HepG2 (cell line): ENCODE data around the gene SECTM1. TPM values are rescaled to one million over a fixed set of nuclear protein-coding genes. Genes with fewer than 3 reads are reported as not detected.

Experiments used
- AKNA ChIP-seq: sonication (generic); formaldehyde crosslinking; IDR thresholded peaks from 2 replicates; pipeline ENCODE4 v1.4.0; 2020; ENCODE audit warnings: missing genetic modification reagents, borderline replicate concordance
- ARNT2 ChIP-seq: sonication (generic); formaldehyde crosslinking; IDR thresholded peaks from 2 replicates; pipeline ENCODE4 v1.8.0; 2022; ENCODE audit warnings: mild to moderate bottlenecking, low read depth, missing genetic modification reagents, moderate library complexity
- FOSL2 ChIP-seq: sonication (generic); formaldehyde crosslinking; IDR thresholded peaks from 2 replicates; pipeline ENCODE4 v1.4.0; 2020; ENCODE audit warnings: missing genetic modification reagents
- FOXA3 ChIP-seq: IDR thresholded peaks from 2 replicates; pipeline ENCODE4 v1.6.1; 2016; ENCODE audit warnings: missing genetic modification reagents, missing compliant biosample characterization
- FOXM1 ChIP-seq: sonication (generic); formaldehyde crosslinking; IDR thresholded peaks from 2 replicates; pipeline ENCODE4 v1.5.0; 2020; ENCODE audit warnings: missing genetic modification reagents
- FOXO1 ChIP-seq: sonication (generic); formaldehyde crosslinking; IDR thresholded peaks from 2 replicates; pipeline ENCODE4 v1.4.0; 2020; ENCODE audit warnings: missing genetic modification reagents
- KLF15 ChIP-seq: sonication (generic); formaldehyde crosslinking; IDR thresholded peaks from 2 replicates; pipeline ENCODE4 v1.8.1; 2023; ENCODE audit warnings: borderline replicate concordance, mild to moderate bottlenecking, inconsistent platforms, missing genetic modification reagents, mixed read lengths
- MIER2 ChIP-seq: IDR thresholded peaks from 2 replicates; pipeline ENCODE4 v1.6.1; 2016; ENCODE audit warnings: missing biosample characterization, missing genetic modification reagents
- MYNN ChIP-seq: sonication (generic); formaldehyde crosslinking; IDR thresholded peaks from 2 replicates; pipeline ENCODE4 v1.4.0; 2020; ENCODE audit warnings: mild to moderate bottlenecking, low read depth, missing genetic modification reagents
- NFKBIZ ChIP-seq: IDR thresholded peaks from 2 replicates; pipeline ENCODE4 v1.6.1; 2018; ENCODE audit warnings: missing genetic modification reagents, missing compliant biosample characterization
- NFRKB ChIP-seq: fragments of 450-650 bp; IDR thresholded peaks from 2 replicates; pipeline ENCODE4 v1.6.1; 2017
- NRL ChIP-seq: sonication (generic); formaldehyde crosslinking; IDR thresholded peaks from 2 replicates; pipeline ENCODE4 v1.5.0; 2020; ENCODE audit warnings: missing genetic modification reagents, mild to moderate bottlenecking, moderate library complexity, borderline replicate concordance
- SATB2 ChIP-seq: sonication (generic); formaldehyde crosslinking; IDR thresholded peaks from 2 replicates; pipeline ENCODE4 v1.5.0; 2020; ENCODE audit warnings: missing genetic modification reagents
- SP140L ChIP-seq: sonication (generic); formaldehyde crosslinking; IDR thresholded peaks from 2 replicates; pipeline ENCODE4 v1.4.0; 2020; ENCODE audit warnings: missing genetic modification reagents, borderline replicate concordance
- THYN1 ChIP-seq: sonication (generic); formaldehyde crosslinking; IDR thresholded peaks from 2 replicates; pipeline ENCODE4 v1.8.1; 2023; ENCODE audit warnings: low read depth, mild to moderate bottlenecking, moderate library complexity, missing genetic modification reagents, borderline replicate concordance
- ZBTB43 ChIP-seq: sonication (generic); formaldehyde crosslinking; conservative IDR thresholded peaks from 2 replicates; pipeline ENCODE4 v1.4.0; 2020; ENCODE audit warnings: missing genetic modification reagents
- ZFP41 ChIP-seq: sonication (generic); formaldehyde crosslinking; IDR thresholded peaks from 2 replicates; pipeline ENCODE4 v1.4.0; 2020; ENCODE audit warnings: mild to moderate bottlenecking, missing genetic modification reagents, borderline replicate concordance
- ZFX ChIP-seq: sonication (generic); formaldehyde crosslinking; IDR thresholded peaks from 2 replicates; pipeline ENCODE4 v1.4.0; 2020; ENCODE audit warnings: mild to moderate bottlenecking, low read depth, missing genetic modification reagents, moderate library complexity
- ZNF343 ChIP-seq: sonication (generic); formaldehyde crosslinking; IDR thresholded peaks from 2 replicates; pipeline ENCODE4 v1.4.0; 2020; ENCODE audit warnings: mild to moderate bottlenecking, missing genetic modification reagents
- ZNF430 ChIP-seq: sonication (generic); formaldehyde crosslinking; IDR thresholded peaks from 2 replicates; pipeline ENCODE4 v1.9.0; 2021; ENCODE audit warnings: mild to moderate bottlenecking, missing genetic modification reagents
- ZNF446 ChIP-seq: sonication (generic); formaldehyde crosslinking; IDR thresholded peaks from 2 replicates; pipeline ENCODE4 v1.5.0; 2020; ENCODE audit warnings: mild to moderate bottlenecking, missing genetic modification reagents
- ZNF83 ChIP-seq: sonication (generic); formaldehyde crosslinking; IDR thresholded peaks from 2 replicates; pipeline ENCODE4 v1.4.0; 2020; ENCODE audit warnings: missing genetic modification reagents, mild to moderate bottlenecking, borderline replicate concordance
- ZNF891 ChIP-seq: sonication (generic); formaldehyde crosslinking; IDR thresholded peaks from 2 replicates; pipeline ENCODE4 v1.5.0; 2020; ENCODE audit warnings: mild to moderate bottlenecking, missing genetic modification reagents
- polyA plus RNA-seq, 8 experiments: library from polyadenylated mRNA; depleted of rRNA in 3 of 8; stranded (reverse) in 7 of 8; unstranded in 1 of 8; fragments of >200 nt; fragmentation: Illumina TruSeq in 4 of 8; extraction: Trizol in 4 of 8; gene quantifications; 2 replicates each; pipeline versions ENCODE4 v1.2.1 to v1.2.3, GENCODE V29; 2011 to 2016; ENCODE audit warnings: low read depth in 4 of 8, missing spikeins in 1 of 8, mixed read lengths in 1 of 8; ENCODE audit not compliant: insufficient read depth in 1 of 8
- total RNA-seq, 5 experiments: library from RNA; depleted of rRNA; stranded (reverse); fragments of >200 nt; fragmentation: Illumina TruSeq; extraction: Trizol; gene quantifications; 2 replicates each; pipeline ENCODE4 v1.2.3, GENCODE V29; 2016; ENCODE audit warnings: low read depth in 1 of 5
- TF ChIP-seq, protein P1 (sequence below): sonication (generic); formaldehyde crosslinking; IDR thresholded peaks from 2 replicates; pipeline ENCODE4 v1.5.1; 2020; ENCODE audit warnings: mild to moderate bottlenecking, missing genetic modification reagents, moderate library complexity

The SECTM1 gene
- total and polyA plus RNA-seq, 2 of the 13 experiments (the other 11 are each of a cell fraction or from before 2014, with no cell fraction given) = 3.5 to 5.3 TPM

DNA sequence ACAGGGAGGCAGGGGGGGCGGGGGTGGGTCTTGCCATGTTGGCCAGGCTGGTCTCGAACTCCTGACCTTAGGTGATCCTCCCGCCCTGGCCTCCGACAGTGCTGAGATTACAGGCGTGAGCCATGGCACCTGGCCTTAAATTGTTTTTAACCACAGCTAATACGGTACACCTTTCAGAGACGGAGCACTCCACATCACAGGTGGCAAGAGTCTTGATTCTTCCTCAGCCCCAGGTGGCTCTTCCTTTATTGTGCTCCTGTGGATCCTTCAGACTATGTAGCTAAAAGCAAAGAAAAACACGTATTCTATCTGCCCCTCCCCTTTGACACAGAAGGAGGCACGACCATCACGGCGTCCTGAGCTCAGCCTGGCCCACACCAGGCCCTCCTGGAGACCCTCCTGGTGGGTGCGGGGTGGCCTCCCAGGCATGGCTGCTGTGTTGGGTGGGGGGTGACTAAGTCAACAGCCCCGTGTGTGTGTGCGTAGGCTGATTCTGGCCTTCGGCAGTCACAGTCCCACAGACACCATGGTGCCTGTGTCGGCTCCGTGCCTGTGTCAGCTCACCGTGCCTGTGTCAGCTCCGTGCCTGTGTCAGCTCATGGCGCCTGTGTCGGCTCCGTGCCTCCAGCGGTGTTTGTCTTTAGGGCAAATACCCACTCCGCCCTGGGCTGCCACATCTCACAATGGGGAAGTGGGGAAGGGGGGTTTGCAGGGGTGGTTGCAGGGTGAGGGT, 10.8 kb upstream of the SECTM1 start (continued):
- TF ChIP-seq AKNA (no peak), FOXM1 (CRISPR knock-in tag) (no peak), ZNF430 (CRISPR knock-in tag) (no peak), ZFX (CRISPR knock-in tag) (peak; percentile 26), NFRKB (no peak), ZFP41 (CRISPR knock-in tag) (no peak), ZNF83 (CRISPR knock-in tag) (0 out of 2 replicates have a peak, but pooled peaks have one; percentile 35), ZBTB43 (CRISPR knock-in tag) (no peak), NRL (CRISPR knock-in tag) (peak; percentile 75; the same call in 1 of the 2 replicates), MIER2 (CRISPR knock-in tag) (no peak), ZNF343 (no peak), SATB2 (no peak), ZNF446 (CRISPR knock-in tag) (no peak), FOXO1 (0 out of 2 replicates have a peak, but pooled peaks have one; percentile 30), KLF15 (CRISPR knock-in tag) (no peak), NFKBIZ (CRISPR knock-in tag) (no peak), ARNT2 (CRISPR knock-in tag) (0 out of 2 replicates have a peak, but pooled peaks have one; percentile 26), ZNF891 (peak; percentile 69; the same call in 1 of the 2 replicates), MYNN (CRISPR knock-in tag) (no peak), FOXA3 (CRISPR knock-in tag) (peak; percentile 13; the same call in 1 of the 2 replicates), FOSL2 (CRISPR knock-in tag) (no peak), SP140L (CRISPR knock-in tag) (no peak), THYN1 (no peak)
- TF ChIP-seq, protein P1, sequence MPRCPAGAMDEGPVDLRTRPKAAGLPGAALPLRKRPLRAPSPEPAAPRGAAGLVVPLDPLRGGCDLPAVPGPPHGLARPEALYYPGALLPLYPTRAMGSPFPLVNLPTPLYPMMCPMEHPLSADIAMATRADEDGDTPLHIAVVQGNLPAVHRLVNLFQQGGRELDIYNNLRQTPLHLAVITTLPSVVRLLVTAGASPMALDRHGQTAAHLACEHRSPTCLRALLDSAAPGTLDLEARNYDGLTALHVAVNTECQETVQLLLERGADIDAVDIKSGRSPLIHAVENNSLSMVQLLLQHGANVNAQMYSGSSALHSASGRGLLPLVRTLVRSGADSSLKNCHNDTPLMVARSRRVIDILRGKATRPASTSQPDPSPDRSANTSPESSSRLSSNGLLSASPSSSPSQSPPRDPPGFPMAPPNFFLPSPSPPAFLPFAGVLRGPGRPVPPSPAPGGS (CRISPR knock-in tag) = 0 out of 2 replicates have a peak, but pooled peaks have one; percentile 30
